Measurements from ENCODE around the gene ACTR1A.

Gene ACTR1A

GRCh38 chr10:102452672-102453340 is 49.7 kb downstream of the ACTR1A start:
- DNase-seq, result peak; percentile 51

- no peak for DNase-seq
Measured at GRCh38 chr10:102451105-102451969, 51.2 kb downstream of the ACTR1A start, which contains the start of gene C10orf95. TSS of gene C10orf95 (minus strand) at chr10:102451543. CDS start at chr10:102451093, 450 bp downstream.

- DNase-seq, result peak; percentile 93
Measured at GRCh38 chr10:102450374-102451104, 52.0 kb downstream of the ACTR1A start.

GRCh38 chr10:102450124-102450373 is 52.5 kb downstream of the ACTR1A start:
- no peak for DNase-seq

- DNase-seq, result peak; percentile 90
Measured at GRCh38 chr10:102449321-102450123, 53.0 kb downstream of the ACTR1A start.

GRCh38 chr10:102444851-102445250 is 57.7 kb downstream of the ACTR1A start:
- DNase-seq, result no peak

- no peak for DNase-seq
Measured at GRCh38 chr10:102438374-102438773, 64.1 kb downstream of the ACTR1A start.

- no peak for DNase-seq
Measured at GRCh38 chr10:102437515-102437914, 65.0 kb downstream of the ACTR1A start.

- no peak for DNase-seq
Measured at GRCh38 chr10:102436312-102436711, 66.2 kb downstream of the ACTR1A start.

- DNase-seq, result peak; percentile 24
Measured at GRCh38 chr10:102435529-102436233, 66.8 kb downstream of the ACTR1A start.

GRCh38 chr10:102435133-102435497 is 67.4 kb downstream of the ACTR1A start:
- DNase-seq, result no peak

GRCh38 chr10:102434394-102435132 is 67.9 kb downstream of the ACTR1A start:
- DNase-seq, result no peak

GRCh38 chr10:102433619-102434046 is 68.9 kb downstream of the ACTR1A start:
- no peak for DNase-seq

- peak; percentile 96 for DNase-seq
Measured at GRCh38 chr10:102432162-102432950, 70.2 kb downstream of the ACTR1A start, which contains the start of gene CUEDC2. TSS of gene CUEDC2 (minus strand) at chr10:102432574. CDS start at chr10:102425188, 7,386 bp downstream.

GRCh38 chr10:102431452-102432124 is 70.9 kb downstream of the ACTR1A start:
- no peak for DNase-seq

- DNase-seq, result no peak
Measured at GRCh38 chr10:102429468-102429867, 73.0 kb downstream of the ACTR1A start.

Measured in CD4-positive, alpha-beta T cell treated with Interleukin-4 for 4 hours (primary cell).